Lower leg skin (tissue), 4 donors: ENCODE data around the gene CNIH1. TPM values are rescaled to one million over a fixed set of nuclear protein-coding genes. Genes with fewer than 3 reads are reported as not detected.
A peak's percentile ranks its signal among the peaks of the same experiment; 100 is the strongest.

Experiments
- DNase-seq, 2 donors: peaks; one replicate each; pipeline ENCODE4 v3.0.0-alpha.2; 2019; ENCODE audit warnings: low spot score in 2 of 2
- H3K4me3 ChIP-seq: fragments of 200-600 bp; sonication (generic); 2 replicates; pipeline ENCODE4 v1.5.1; 2017; ENCODE audit warnings: mild to moderate bottlenecking, low read depth; ENCODE audit not compliant: poor library complexity, severe bottlenecking
- CTCF ChIP-seq, 3 donors: fragments of 450-650 bp; IDR thresholded peaks; one replicate each; pipeline ENCODE4 v1.5.1; 2016; ENCODE audit warnings: antibody characterized with exemption in 3 of 3, mild to moderate bottlenecking in 3 of 3, moderate library complexity in 2 of 3
- POLR2A ChIP-seq, 2 donors: fragments of 450-650 bp; IDR thresholded peaks; one replicate each; pipeline ENCODE4 v1.6.1; 2016 to 2017; ENCODE audit warnings: antibody characterized with exemption in 2 of 2, mild to moderate bottlenecking in 1 of 2, moderate library complexity in 1 of 2
- WGBS, 2 donors: methylation state at CpG; one replicate each; pipeline ENCODE4 v1.1.5; 2018; 5-methylcytosine and 5-hydroxymethylcytosine counted together
- intact Hi-C: fragments of 100-400 bp; cut with DNase I; formaldehyde crosslinking; loops from one replicate; pipeline ENCODE4 v1.15.0; 2023; ENCODE audit warnings: low total_unique reads
- total RNA-seq, 4 donors: library from RNA; depleted of rRNA; stranded (reverse); fragments of >200 nt; gene quantifications; one replicate each; pipeline ENCODE4 v1.1.0, GENCODE V29; 2016

CNIH1 gene
- total RNA-seq, 4 donors from 2014 or later, result 59.6 to 92.2 (median 75.8) TPM

DNA sequence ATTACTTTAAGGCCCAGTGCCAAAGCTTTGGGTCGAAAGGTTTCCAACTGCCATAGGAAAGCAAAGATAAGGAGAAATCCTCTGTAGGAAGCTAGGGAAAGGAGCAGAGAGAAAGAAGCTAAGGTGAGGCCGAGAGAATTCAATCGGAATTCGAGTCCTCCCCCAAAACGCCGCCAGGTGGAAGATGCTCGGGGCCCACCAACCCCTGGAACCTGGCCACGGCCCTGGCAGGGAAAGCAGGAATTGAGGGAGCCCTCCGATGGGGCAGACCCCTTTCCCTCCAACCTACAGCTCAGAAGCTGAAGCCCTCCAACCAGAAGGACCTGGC lies 47.1 kb upstream of the CNIH1 start:
- TF ChIP-seq CTCF (IDR thresholded peaks at IDR 0.05) (no peak), POLR2A (IDR thresholded peaks at IDR 0.05) (no peak)
- DNase-seq, result no peak
- WGBS, 2 donors, result 0 to 1% methylated on average over 8 to 9 of the region's 9 CpGs
- peak overlapping the region; percentile 85 for H3K4me3 ChIP-seq
- intact Hi-C loops, result no loop called here

DNA sequence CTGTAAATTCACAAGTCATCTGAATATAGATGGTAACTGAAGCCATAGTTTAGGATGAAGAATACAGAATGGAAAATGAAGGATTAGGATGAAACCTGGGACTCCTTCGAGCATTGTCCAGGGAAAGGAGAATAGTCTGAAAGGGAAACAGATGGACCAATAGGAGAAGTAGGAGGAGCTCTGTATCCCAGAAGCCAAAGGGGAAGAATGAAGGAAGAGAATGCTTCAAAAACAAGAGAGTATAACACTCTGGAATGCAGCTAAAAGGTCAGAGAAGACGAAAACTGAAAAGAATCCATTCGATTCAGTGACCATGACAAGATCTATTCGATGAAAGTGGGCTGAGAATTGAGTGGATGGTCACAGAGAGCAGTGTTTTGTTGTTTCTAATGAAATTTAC lies 46.6 kb upstream of the CNIH1 start:
- DNase-seq, result no peak
- 27 to 36% methylated on average over 4 of the region's 4 CpGs for WGBS, 2 donors
- intact Hi-C loops, result no loop called here
- no peak overlapping the region for H3K4me3 ChIP-seq
- TF ChIP-seq CTCF (IDR thresholded peaks at IDR 0.05) (no peak), POLR2A (IDR thresholded peaks at IDR 0.05) (no peak)

- no peak for DNase-seq
- H3K4me3 ChIP-seq, result no peak overlapping the region
- TF ChIP-seq CTCF (IDR thresholded peaks at IDR 0.05) (no peak), POLR2A (IDR thresholded peaks at IDR 0.05) (no peak)
- 94 to 98% methylated on average over 1 of the region's 1 CpG for WGBS, 2 donors
- intact Hi-C loops, result no loop called here
These were observed 45.5 kb upstream of the CNIH1 start for GRCh38 chr14:54486685-54487084.

DNA sequence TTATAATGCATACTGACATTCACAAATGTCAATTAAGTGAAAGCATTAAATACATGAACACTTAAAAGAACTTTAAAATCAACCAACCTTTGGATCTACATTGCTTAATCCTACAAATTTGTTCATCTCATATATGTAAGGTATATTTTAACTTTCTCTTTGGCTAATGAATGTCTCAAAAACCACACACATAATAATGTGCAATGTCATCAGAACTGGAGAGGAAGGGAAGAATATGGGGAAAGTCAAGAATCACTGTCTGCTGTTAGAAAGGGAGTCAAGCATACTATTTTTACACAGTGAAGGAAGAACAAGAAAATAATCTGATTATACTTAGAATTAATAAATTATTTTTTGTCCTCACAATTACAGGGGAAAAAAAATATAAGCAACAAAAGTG lies 42.7 kb upstream of the CNIH1 start:
- H3K4me3 ChIP-seq, result no peak overlapping the region
- DNase-seq, result no peak
- no peak for TF ChIP-seq POLR2A (IDR thresholded peaks at IDR 0.05)
- TF ChIP-seq CTCF (IDR thresholded peaks at IDR 0.05), result no peak
- intact Hi-C loops, result no loop called here

- no peak for TF ChIP-seq POLR2A (IDR thresholded peaks at IDR 0.05)
- no peak for TF ChIP-seq CTCF (IDR thresholded peaks at IDR 0.05)
- H3K4me3 ChIP-seq, result no peak overlapping the region
- 80 to 87% methylated on average over 8 of the region's 8 CpGs for WGBS, 2 donors
- intact Hi-C loops, result no loop called here
- no peak for DNase-seq
These were observed 42.0 kb upstream of the CNIH1 start for GRCh38 chr14:54483073-54483745.

GRCh38 chr14:54481695-54482094 lies 40.5 kb upstream of the CNIH1 start:
- no peak for TF ChIP-seq CTCF (IDR thresholded peaks at IDR 0.05)
- TF ChIP-seq POLR2A (IDR thresholded peaks at IDR 0.05), result no peak
- DNase-seq, result no peak
- intact Hi-C loops, result no loop called here
- WGBS, 2 donors, result 89 to 90% methylated on average over 2 of the region's 2 CpGs
- no peak overlapping the region for H3K4me3 ChIP-seq
